Hepatocyte (in vitro differentiated cells): Measurements from ENCODE around the gene PLEKHF1.

Source experiments
- EZH2 ChIP-seq: fragments of 200-600 bp; sonication (generic); IDR thresholded peaks from 2 replicates; pipeline ENCODE4 v1.6.1; 2016; ENCODE audit warnings: antibody characterized with exemption, mild to moderate bottlenecking, borderline replicate concordance
- EZH2phosphoT487 ChIP-seq: fragments of 200-600 bp; sonication (generic); IDR thresholded peaks from one replicate; pipeline ENCODE4 v1.6.1; 2018; ENCODE audit warnings: antibody characterized with exemption, mild to moderate bottlenecking, low read depth, moderate library complexity; ENCODE audit not compliant: unreplicated experiment, severe bottlenecking
- TF ChIP-seq, protein P1 (sequence below): fragments of 200-600 bp; sonication (generic); IDR thresholded peaks from 2 replicates; pipeline ENCODE4 v1.5.1; 2016; ENCODE audit warnings: antibody characterized with exemption, mild to moderate bottlenecking; ENCODE audit not compliant: poor library complexity

DNA sequence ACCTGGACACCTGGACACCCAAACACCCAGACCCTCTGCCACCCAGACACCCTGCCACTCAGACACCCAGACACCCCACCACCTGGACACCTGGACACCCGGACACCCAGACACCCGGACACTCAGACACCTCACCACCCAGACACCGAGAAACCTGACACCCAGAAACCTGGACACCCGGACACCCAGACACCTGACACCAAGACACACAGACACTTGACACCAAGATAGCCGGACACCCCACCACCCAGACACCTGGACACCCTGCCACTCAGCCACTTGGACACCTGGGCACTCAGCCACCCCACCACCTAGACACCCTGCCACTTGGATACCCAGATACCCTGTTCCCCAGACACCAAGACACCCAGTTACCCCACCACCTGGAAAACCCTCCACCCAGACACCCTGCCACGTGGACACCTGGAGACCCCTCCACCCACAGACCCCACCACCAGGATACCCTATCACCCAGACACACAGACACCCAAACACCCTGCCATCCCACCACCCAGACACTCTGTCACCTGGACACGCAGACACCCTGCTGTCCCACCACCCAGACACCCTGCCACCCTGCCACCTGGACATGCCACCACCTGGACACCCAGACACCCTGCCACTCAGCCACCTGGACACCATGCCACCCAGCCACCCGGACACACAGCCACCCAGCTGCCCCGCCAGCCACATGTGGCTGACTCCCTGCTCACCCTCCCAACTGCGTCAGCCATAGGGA lies 32.4 kb downstream of the PLEKHF1 start:
- TF ChIP-seq EZH2phosphoT487 (no peak), EZH2 (no peak)
- TF ChIP-seq, protein P1, sequence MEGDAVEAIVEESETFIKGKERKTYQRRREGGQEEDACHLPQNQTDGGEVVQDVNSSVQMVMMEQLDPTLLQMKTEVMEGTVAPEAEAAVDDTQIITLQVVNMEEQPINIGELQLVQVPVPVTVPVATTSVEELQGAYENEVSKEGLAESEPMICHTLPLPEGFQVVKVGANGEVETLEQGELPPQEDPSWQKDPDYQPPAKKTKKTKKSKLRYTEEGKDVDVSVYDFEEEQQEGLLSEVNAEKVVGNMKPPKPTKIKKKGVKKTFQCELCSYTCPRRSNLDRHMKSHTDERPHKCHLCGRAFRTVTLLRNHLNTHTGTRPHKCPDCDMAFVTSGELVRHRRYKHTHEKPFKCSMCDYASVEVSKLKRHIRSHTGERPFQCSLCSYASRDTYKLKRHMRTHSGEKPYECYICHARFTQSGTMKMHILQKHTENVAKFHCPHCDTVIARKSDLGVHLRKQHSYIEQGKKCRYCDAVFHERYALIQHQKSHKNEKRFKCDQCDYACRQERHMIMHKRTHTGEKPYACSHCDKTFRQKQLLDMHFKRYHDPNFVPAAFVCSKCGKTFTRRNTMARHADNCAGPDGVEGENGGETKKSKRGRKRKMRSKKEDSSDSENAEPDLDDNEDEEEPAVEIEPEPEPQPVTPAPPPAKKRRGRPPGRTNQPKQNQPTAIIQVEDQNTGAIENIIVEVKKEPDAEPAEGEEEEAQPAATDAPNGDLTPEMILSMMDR: no peak
